Breast epithelium (tissue), 4 donors: ENCODE measurements around the gene LIN7A. TPM values are rescaled to one million over a fixed set of nuclear protein-coding genes. Genes with fewer than 3 reads are reported as not detected.

Source experiments
- DNase-seq, 2 donors: peaks; one replicate each; pipeline ENCODE4 v3.0.0-alpha.2; 2019; ENCODE audit warnings: low spot score in 2 of 2
- H3K27ac ChIP-seq, 2 donors: fragments of 200-600 bp; sonication (generic) in 1 of 2; one replicate each; pipeline ENCODE4 v1.5.1; 2016 to 2019; ENCODE audit warnings: mild to moderate bottlenecking in 1 of 2
- H3K27me3 ChIP-seq, 2 donors: fragments of 200-600 bp; sonication (generic) in 1 of 2; one replicate each; pipeline versions ENCODE4 v1.5.1 to v1.6.0; 2017 to 2019; ENCODE audit warnings: control low read depth in 1 of 2, mild to moderate bottlenecking in 1 of 2
- H3K36me3 ChIP-seq: fragments of 200-600 bp; one replicate; pipeline ENCODE4 v1.5.1; 2019
- H3K4me1 ChIP-seq, 2 donors: fragments of 200-600 bp; sonication (generic); one replicate each; pipeline ENCODE4 v1.5.1; 2016 to 2019; ENCODE audit warnings: control low read depth in 1 of 2
- H3K4me3 ChIP-seq, 3 donors: fragments of 200-600 bp; sonication (generic); 1 replicate in 2 of 3; 2 replicates in 1 of 3; pipeline ENCODE4 v1.5.1; 2016 to 2019; ENCODE audit warnings: mild to moderate bottlenecking in 3 of 3, moderate library complexity in 2 of 3
- H3K9me3 ChIP-seq, 2 donors: fragments of 200-600 bp; sonication (generic) in 1 of 2; one replicate each; pipeline ENCODE4 v1.5.1; 2016 to 2019; ENCODE audit warnings: control low read depth in 1 of 2
- POLR2A ChIP-seq: fragments of 450-650 bp; IDR thresholded peaks from one replicate; pipeline ENCODE4 v1.6.1; 2016; ENCODE audit warnings: antibody characterized with exemption, mild to moderate bottlenecking, moderate library complexity
- POLR2AphosphoS5 ChIP-seq, 3 donors: sonication (generic); formaldehyde crosslinking; IDR thresholded peaks; one replicate each; pipeline ENCODE4 v1.6.1; 2017; ENCODE audit warnings: antibody characterized with exemption in 3 of 3
- intact Hi-C: fragments of 100-400 bp; cut with DNase I; formaldehyde crosslinking; loops from one replicate; pipeline ENCODE4 v1.15.1; 2023; ENCODE audit warnings: low total_unique reads
- total RNA-seq, 3 donors: library from RNA; depleted of rRNA; stranded (reverse); fragments of >200 nt; gene quantifications; one replicate each; pipeline ENCODE4 v1.1.0, GENCODE V29; 2016
- TF ChIP-seq, protein P1 (sequence below), 3 donors: fragments of 450-650 bp; IDR thresholded peaks; one replicate each; pipeline ENCODE4 v1.5.1; 2016 to 2017; ENCODE audit warnings: antibody characterized with exemption in 3 of 3, mild to moderate bottlenecking in 3 of 3, moderate library complexity in 3 of 3

LIN7A gene
- total RNA-seq, 3 donors from 2014 or later, result 12.8 to 25.6 (median 13.1) TPM

DNA sequence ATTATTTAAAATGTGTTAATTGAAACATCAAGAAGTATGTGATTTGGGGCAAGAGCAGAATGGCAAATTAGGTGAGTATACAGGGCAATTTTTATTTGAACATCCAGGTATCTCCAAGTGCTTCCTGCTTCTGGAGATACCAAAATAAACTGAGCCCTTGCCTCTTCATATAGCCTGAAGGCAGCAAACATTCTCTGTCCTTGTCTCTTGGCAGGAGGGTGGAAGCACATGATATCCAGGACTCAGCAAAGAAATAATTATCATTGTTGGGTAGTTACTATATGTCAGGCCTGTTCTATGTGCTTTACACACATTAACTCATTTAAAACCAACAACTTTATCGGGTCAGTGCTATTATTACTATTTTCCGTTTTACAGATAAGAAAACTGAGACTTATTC is 12.5 kb downstream of the LIN7A start:
- Histone ChIP-seq H3K27ac (no peak overlapping the region), H3K27me3 (no peaks in the 10 kb centered on the region), H3K4me3 (no peak overlapping the region), H3K9me3 (no peaks in the 10 kb centered on the region), H3K4me1 (no peaks in the 10 kb centered on the region), H3K36me3 (no peaks in the 10 kb centered on the region)
- TF ChIP-seq POLR2AphosphoS5 (IDR thresholded peaks at IDR 0.05), result no peak
- no peak for TF ChIP-seq POLR2A
- TF ChIP-seq, protein P1, sequence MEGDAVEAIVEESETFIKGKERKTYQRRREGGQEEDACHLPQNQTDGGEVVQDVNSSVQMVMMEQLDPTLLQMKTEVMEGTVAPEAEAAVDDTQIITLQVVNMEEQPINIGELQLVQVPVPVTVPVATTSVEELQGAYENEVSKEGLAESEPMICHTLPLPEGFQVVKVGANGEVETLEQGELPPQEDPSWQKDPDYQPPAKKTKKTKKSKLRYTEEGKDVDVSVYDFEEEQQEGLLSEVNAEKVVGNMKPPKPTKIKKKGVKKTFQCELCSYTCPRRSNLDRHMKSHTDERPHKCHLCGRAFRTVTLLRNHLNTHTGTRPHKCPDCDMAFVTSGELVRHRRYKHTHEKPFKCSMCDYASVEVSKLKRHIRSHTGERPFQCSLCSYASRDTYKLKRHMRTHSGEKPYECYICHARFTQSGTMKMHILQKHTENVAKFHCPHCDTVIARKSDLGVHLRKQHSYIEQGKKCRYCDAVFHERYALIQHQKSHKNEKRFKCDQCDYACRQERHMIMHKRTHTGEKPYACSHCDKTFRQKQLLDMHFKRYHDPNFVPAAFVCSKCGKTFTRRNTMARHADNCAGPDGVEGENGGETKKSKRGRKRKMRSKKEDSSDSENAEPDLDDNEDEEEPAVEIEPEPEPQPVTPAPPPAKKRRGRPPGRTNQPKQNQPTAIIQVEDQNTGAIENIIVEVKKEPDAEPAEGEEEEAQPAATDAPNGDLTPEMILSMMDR (IDR thresholded peaks at IDR 0.05), result no peak
- intact Hi-C loops, result no loop called here
- no peak for DNase-seq

DNA sequence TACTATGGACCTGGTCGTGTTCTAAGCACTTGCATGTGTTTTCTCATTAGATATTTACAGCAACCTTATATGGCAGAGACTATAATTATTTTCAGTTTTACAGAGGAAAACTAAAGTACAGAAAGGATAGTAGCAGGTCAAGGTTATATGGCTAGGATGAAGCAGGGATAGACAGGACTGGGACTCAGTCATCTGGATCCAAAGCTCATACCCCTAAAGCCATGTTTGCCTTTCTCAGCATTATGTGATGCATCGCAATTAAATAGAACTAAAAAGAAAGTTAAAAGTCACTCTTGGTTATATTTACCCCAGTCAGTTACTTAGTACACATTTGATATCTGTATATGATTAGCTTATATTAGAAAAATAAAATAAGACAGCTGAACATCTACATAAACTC is 13.3 kb downstream of the LIN7A start:
- DNase-seq, result no peak
- Histone ChIP-seq H3K4me3 (no peak overlapping the region), H3K9me3 (no peaks in the 10 kb centered on the region), H3K4me1 (no peaks in the 10 kb centered on the region), H3K27ac (no peak overlapping the region), H3K36me3 (no peaks in the 10 kb centered on the region), H3K27me3 (no peaks in the 10 kb centered on the region)
- no peak for TF ChIP-seq POLR2A
- TF ChIP-seq POLR2AphosphoS5 (IDR thresholded peaks at IDR 0.05), result no peak
- TF ChIP-seq, protein P1 (IDR thresholded peaks at IDR 0.05), result no peak
- intact Hi-C loops, result no loop called here

DNA sequence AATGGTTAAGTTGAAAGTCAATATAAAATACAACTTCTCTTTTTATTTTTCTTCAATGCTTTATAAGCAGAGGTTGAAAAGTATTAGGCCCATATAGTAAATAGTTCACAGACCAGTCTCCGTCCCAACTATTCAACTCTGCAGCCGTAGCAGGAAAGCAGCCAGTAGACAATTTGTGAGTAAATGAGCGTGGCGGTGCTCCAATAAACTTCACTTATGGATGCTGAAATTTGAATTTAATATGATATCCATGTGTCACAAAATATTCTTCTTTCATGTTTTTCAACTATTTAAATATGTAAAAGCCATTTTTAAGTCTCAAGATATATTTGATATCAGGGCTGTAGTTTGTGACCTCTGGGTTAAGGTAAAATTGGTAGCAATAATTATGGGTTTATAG is 17.7 kb downstream of the LIN7A start:
- TF ChIP-seq, protein P1 (IDR thresholded peaks at IDR 0.05), result no peak
- TF ChIP-seq POLR2AphosphoS5 (IDR thresholded peaks at IDR 0.05) (no peak), POLR2A (no peak)
- no peak for DNase-seq
- intact Hi-C loops, result no loop called here

DNA sequence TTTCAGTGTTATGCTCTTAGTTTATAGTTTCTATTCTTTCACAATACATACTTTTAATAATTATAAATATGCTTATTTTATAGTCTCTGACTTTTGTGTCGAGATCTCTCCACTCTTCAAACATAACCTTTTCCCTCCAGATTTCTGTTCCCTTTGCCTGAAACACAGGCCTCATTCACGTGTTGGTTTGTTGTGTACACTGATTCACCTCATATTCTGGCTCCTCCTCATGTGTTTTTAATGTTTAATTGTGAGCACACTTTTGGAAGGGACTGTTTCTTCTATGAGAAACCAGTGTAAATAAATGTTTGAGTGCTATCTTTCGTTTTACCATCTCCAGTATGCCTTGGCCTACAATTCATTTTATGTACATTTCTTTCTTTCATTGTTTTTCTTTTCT is 20.1 kb downstream of the LIN7A start:
- DNase-seq, result no peak
- H3K9me3 ChIP-seq, result no peaks in the 10 kb centered on the region
- TF ChIP-seq, protein P1 (IDR thresholded peaks at IDR 0.05), result no peak
- TF ChIP-seq POLR2AphosphoS5 (IDR thresholded peaks at IDR 0.05) (no peak), POLR2A (no peak)
- no peaks in the 10 kb centered on the region for H3K4me1 ChIP-seq
- no peaks in the 10 kb centered on the region for H3K27me3 ChIP-seq
- no peak overlapping the region for H3K4me3 ChIP-seq
- no peaks in the 10 kb centered on the region for H3K36me3 ChIP-seq
- no peak overlapping the region for H3K27ac ChIP-seq
- intact Hi-C loops, result no loop called here

More for the DNA sequence above, 17.7 kb downstream of the LIN7A start:
- no peaks in the 10 kb centered on the region for H3K9me3 ChIP-seq
- H3K27ac ChIP-seq, result no peak overlapping the region
- no peaks in the 10 kb centered on the region for H3K27me3 ChIP-seq
- H3K4me3 ChIP-seq, result no peak overlapping the region
- H3K4me1 ChIP-seq, result no peaks in the 10 kb centered on the region
- no peaks in the 10 kb centered on the region for H3K36me3 ChIP-seq

DNA sequence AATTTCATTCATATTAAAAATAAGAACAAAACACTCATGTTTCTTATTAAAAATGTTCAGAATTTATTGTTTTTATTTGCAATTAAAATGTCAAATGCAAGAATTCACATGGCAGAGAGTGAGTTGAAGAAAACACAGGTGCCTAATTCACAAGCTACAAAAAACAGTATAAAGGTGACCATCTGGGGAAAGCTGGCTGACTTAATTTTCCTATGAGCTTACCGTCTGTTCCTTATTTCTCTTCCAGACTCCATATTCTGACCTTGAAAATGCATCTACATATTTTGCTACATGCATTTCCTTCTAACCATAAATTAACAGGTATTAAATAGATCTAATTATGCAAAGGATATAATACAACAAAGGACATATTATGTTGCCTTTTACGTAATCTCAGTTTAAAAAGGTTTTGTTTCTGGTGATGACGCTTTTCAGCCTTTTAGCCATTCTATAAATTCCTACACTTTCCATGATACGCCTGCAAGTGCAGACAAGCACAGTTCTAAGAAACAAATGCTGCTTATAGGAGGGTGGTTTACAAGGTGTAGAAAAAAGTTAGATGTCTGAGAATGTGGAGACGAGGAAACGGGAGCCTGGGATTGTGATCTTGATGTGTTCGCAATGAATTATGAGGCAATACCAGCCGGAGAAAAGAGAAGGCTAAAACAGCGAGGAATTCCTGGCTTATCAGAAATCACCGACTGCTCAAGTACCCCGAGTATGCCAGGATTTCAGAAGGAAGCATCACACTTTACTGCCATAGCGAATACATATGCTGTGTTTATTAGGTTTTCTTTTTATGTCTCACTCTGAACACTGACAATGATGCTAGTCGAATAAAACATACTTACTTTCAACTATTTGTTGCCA is 24.6 kb downstream of the LIN7A start:
- Histone ChIP-seq H3K27me3 (no peaks in the 10 kb centered on the region), H3K9me3 (no peaks in the 10 kb centered on the region), H3K36me3 (no peaks in the 10 kb centered on the region), H3K4me3 (no peak overlapping the region), H3K27ac (no peak overlapping the region), H3K4me1 (no peaks in the 10 kb centered on the region)
- intact Hi-C loops, result no loop called here
- DNase-seq, result no peak
- no peak for TF ChIP-seq POLR2A
- TF ChIP-seq POLR2AphosphoS5 (IDR thresholded peaks at IDR 0.05), result no peak
- TF ChIP-seq, protein P1 (IDR thresholded peaks at IDR 0.05), result no peak
